Measurements from ENCODE around the gene ARL17B.
"Not testable (repeated sequence)": the region's sequence is repeated elsewhere in the genome, so short reads cannot be mapped to it uniquely, and the experiment has no call there.

DNA sequence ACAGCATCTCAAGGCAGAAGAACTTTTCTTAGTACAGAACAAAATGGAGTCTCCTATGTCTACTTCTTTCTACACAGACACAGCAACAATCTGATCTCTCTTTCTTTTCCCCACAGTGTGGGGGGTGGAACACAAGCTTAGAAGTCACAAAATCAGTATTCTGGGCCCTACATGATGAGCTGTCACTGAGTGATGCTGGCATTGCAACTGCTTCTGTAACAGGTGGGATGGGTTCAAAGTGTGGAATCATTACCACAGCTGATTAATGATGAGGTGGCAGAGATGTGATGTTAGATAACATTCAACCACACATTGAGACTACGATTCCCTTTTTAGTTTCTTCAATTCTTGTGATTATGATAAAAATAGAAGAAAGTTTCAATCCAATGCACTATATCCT lies 77.1 kb downstream of the ARL17B start:
- TF ChIP-seq, protein P1, sequence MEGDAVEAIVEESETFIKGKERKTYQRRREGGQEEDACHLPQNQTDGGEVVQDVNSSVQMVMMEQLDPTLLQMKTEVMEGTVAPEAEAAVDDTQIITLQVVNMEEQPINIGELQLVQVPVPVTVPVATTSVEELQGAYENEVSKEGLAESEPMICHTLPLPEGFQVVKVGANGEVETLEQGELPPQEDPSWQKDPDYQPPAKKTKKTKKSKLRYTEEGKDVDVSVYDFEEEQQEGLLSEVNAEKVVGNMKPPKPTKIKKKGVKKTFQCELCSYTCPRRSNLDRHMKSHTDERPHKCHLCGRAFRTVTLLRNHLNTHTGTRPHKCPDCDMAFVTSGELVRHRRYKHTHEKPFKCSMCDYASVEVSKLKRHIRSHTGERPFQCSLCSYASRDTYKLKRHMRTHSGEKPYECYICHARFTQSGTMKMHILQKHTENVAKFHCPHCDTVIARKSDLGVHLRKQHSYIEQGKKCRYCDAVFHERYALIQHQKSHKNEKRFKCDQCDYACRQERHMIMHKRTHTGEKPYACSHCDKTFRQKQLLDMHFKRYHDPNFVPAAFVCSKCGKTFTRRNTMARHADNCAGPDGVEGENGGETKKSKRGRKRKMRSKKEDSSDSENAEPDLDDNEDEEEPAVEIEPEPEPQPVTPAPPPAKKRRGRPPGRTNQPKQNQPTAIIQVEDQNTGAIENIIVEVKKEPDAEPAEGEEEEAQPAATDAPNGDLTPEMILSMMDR (IDR thresholded peaks at IDR 0.05; ENCODE audit: insufficient read depth, low read length, poor library complexity, severe bottlenecking) = not testable (repeated sequence)
- not testable (repeated sequence) for TF ChIP-seq EZH2phosphoT487 (conservative IDR thresholded peaks at IDR 0.05; ENCODE audit: low read length)

All from SU-DHL-6 (cell line).